A673 (cell line): Measurements from ENCODE around the gene RAN. TPM values are rescaled to one million over a fixed set of nuclear protein-coding genes. Genes with fewer than 3 reads are reported as not detected.

Experiments used
- BruUV-seq: library from RNA; stranded (reverse); fragments of 400-500 nt; replicated peaks from 2 replicates; lab custom pipeline; 2021; lab: Mats Ljungman, UMichigan
- CTCF ChIA-PET: fragments of 300-600 bp; sonication (Branson Sonifier 250); formaldehyde crosslinking; loops from one replicate; lab custom pipeline; 2022; ENCODE audit warnings: antibody characterized with exemption; lab: Charles Lee
- POLR2A ChIA-PET: fragments of 300-600 bp; sonication (Branson Sonifier 250); formaldehyde crosslinking; loops from one replicate; lab custom pipeline; 2022; ENCODE audit warnings: antibody characterized with exemption; ENCODE audit not compliant: low non-redundant PET; lab: Charles Lee
- DNase-seq: peaks from one replicate; pipeline ENCODE4 v3.0.0-alpha.2; 2015; ENCODE audit warnings: low spot score
- H3K27ac ChIP-seq: fragments of 200-600 bp; sonication (generic); 2 replicates; pipeline ENCODE4 v1.5.1; 2016; ENCODE audit warnings: mixed run types, low read depth, mild to moderate bottlenecking, mixed read lengths, antibody characterized with exemption, low read length; ENCODE audit not compliant: poor library complexity, severe bottlenecking
- H3K27me3 ChIP-seq: fragments of 200-600 bp; sonication (generic); replicated peaks from 2 replicates; pipeline ENCODE4 v1.6.1; 2017; ENCODE audit warnings: mixed run types, low read depth, mild to moderate bottlenecking, mixed read lengths, antibody characterized with exemption, low read length; ENCODE audit not compliant: insufficient read depth, poor library complexity
- H3K36me3 ChIP-seq: fragments of 200-600 bp; sonication (generic); 2 replicates; pipeline ENCODE4 v1.6.1; 2016; ENCODE audit warnings: mixed run types, mild to moderate bottlenecking, mixed read lengths, antibody characterized with exemption, low read length; ENCODE audit not compliant: insufficient read depth, poor library complexity, severe bottlenecking
- H3K4me1 ChIP-seq: fragments of 200-600 bp; sonication (generic); 2 replicates; pipeline ENCODE4 v1.6.1; 2017; ENCODE audit warnings: mixed run types, mild to moderate bottlenecking, mixed read lengths, antibody characterized with exemption, low read length; ENCODE audit not compliant: insufficient read depth, poor library complexity, severe bottlenecking
- H3K4me3 ChIP-seq: fragments of 200-600 bp; sonication (generic); 2 replicates; pipeline ENCODE4 v1.5.1; 2016; ENCODE audit warnings: low read depth, mixed run types, mild to moderate bottlenecking, mixed read lengths, low read length; ENCODE audit not compliant: poor library complexity, severe bottlenecking
- H3K9me3 ChIP-seq: fragments of 200-600 bp; sonication (generic); 2 replicates; pipeline ENCODE4 v1.6.1; 2016; ENCODE audit warnings: mixed run types, low read depth, mild to moderate bottlenecking, mixed read lengths, antibody characterized with exemption, low read length; ENCODE audit not compliant: poor library complexity, severe bottlenecking
- EZH2 ChIP-seq: fragments of 200-600 bp; sonication (generic); IDR thresholded peaks from 2 replicates; pipeline ENCODE4 v1.6.1; 2017; ENCODE audit warnings: borderline replicate concordance, low read depth, mild to moderate bottlenecking, mixed read lengths, antibody characterized with exemption, low read length; ENCODE audit not compliant: poor library complexity, severe bottlenecking
- intact Hi-C: fragments of 100-400 bp; cut with micrococcal nuclease; formaldehyde crosslinking; loops from one replicate; pipeline ENCODE4 v1.10.0; 2022; ENCODE audit not compliant: unreplicated experiment
- total RNA-seq: library from RNA; stranded (reverse); gene quantifications from 2 replicates; pipeline ENCODE4 v1.2.3, GENCODE V29; 2021
- TF ChIP-seq, protein P1 (sequence below): fragments of 300-800, 200-600 bp; sonication (generic); conservative IDR thresholded peaks from 2 replicates; pipeline ENCODE4 v1.5.1; 2017; ENCODE audit warnings: low read depth, mild to moderate bottlenecking, antibody characterized with exemption, low read length, moderate library complexity, mixed read lengths

The RAN gene
- total RNA-seq, 1 experiment from 2014 or later: 1,894 TPM

DNA sequence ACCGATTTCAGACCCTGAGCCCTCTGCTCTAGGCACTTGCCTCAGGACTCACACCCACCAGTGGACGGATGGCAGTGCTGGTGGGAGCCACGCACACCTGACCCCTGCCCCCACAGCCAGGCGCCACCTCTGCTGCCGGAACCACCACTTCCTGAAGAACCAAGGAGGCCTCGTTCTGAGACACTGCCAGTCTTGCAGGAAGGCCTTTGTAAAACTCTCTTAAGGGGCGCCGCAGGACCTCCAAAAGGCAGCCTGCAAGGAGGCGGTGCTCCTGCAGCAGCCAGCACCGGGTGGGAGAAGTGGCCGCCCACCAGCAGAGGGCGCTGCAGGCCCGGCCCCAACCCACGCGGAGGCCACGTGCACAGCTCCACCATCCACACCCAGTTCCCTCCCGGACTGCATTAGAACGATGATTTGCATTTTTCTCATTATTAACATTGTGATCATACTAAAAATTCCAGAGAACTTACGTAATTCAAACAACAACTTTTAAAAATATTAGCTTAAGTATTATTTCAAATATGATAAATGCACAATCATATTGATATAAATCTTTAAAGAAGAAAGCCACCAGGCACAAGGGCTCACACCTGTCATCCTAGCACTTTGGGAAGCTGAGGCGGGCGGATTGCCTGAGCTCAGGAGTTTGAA lies 45.6 kb upstream of the RAN start:
- Histone ChIP-seq H3K4me3 (no peak overlapping the region), H3K27me3 (no peaks in the 10 kb centered on the region), H3K9me3 (no peaks in the 10 kb centered on the region), H3K4me1 (no peaks in the 10 kb centered on the region), H3K27ac (no peak overlapping the region), H3K36me3 (peaks cover 19% of the 10 kb centered on the region)
- peak; percentile 73 for DNase-seq
- BruUV-seq: no TSS peak
- CTCF ChIA-PET: interaction anchor here (1.0 to 1.1 kb wide), 2 partner anchors 9 to 45 kb away, joined by 3 read pairs; no protein-coding TSS in a partner anchor
- intact Hi-C loops: no loop called here
- POLR2A ChIA-PET: no interaction called here
- TF ChIP-seq EZH2: no peak
- TF ChIP-seq, protein P1, sequence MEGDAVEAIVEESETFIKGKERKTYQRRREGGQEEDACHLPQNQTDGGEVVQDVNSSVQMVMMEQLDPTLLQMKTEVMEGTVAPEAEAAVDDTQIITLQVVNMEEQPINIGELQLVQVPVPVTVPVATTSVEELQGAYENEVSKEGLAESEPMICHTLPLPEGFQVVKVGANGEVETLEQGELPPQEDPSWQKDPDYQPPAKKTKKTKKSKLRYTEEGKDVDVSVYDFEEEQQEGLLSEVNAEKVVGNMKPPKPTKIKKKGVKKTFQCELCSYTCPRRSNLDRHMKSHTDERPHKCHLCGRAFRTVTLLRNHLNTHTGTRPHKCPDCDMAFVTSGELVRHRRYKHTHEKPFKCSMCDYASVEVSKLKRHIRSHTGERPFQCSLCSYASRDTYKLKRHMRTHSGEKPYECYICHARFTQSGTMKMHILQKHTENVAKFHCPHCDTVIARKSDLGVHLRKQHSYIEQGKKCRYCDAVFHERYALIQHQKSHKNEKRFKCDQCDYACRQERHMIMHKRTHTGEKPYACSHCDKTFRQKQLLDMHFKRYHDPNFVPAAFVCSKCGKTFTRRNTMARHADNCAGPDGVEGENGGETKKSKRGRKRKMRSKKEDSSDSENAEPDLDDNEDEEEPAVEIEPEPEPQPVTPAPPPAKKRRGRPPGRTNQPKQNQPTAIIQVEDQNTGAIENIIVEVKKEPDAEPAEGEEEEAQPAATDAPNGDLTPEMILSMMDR: peak; percentile 83

DNA sequence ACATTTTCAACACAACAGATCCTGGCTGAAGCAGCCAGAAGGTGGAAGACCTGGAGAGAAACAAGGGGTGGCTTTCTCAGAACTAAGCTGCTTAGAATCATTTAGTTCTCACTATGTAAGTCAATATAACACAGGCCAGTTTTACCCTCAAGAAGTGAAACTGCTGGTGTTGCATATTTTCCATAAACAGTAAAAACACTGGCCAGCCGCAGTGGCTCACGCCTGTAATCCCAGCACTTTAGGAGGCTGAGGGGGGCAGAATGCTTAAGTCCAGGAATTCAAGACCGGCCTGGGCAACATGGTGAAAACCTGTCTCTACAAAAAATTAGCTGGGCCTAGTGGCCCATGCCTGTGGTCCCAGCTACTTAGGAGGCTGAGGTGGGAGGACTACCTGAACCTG lies 44.4 kb upstream of the RAN start:
- no TSS peak for BruUV-seq
- no peaks in the 10 kb centered on the region for H3K4me1 ChIP-seq
- H3K27ac ChIP-seq: no peak overlapping the region
- no peaks in the 10 kb centered on the region for H3K9me3 ChIP-seq
- TF ChIP-seq, protein P1: no peak
- no peak for TF ChIP-seq EZH2
- H3K4me3 ChIP-seq: no peak overlapping the region
- ChIA-PET CTCF (no interaction called here), POLR2A (no interaction called here)
- no peaks in the 10 kb centered on the region for H3K27me3 ChIP-seq
- DNase-seq: no peak
- intact Hi-C loops: no loop called here
- H3K36me3 ChIP-seq: peaks cover 18% of the 10 kb centered on the region

DNA sequence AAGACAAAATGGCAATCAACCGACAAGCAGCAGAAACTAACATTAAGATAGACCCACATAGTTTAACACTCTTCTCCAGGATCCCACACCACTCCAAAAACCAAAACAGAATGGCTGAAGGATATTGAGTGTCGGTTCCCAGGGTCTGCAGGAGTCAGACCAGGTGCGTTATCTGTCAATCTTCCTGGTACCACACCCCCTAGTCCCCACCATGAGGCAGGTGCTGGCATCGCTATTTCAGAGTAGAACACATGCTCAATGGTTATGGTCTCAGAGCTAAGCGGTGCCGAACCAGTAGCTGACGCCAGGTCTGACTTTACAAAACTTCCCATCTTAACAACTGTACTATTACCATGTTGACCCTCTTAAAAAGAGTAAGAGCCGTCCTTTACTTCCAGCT lies 43.0 kb upstream of the RAN start:
- CTCF ChIA-PET: no interaction called here
- POLR2A ChIA-PET: no interaction called here
- Histone ChIP-seq H3K4me3 (no peak overlapping the region), H3K27me3 (no peaks in the 10 kb centered on the region), H3K4me1 (no peaks in the 10 kb centered on the region), H3K27ac (no peak overlapping the region), H3K36me3 (peaks cover 12% of the 10 kb centered on the region), H3K9me3 (no peaks in the 10 kb centered on the region)
- TF ChIP-seq, protein P1: no peak
- TF ChIP-seq EZH2: no peak
- BruUV-seq: no TSS peak
- intact Hi-C loops: no loop called here
- no peak for DNase-seq
